ENCODE data around the gene FOXO3B. TPM values are rescaled to one million over a fixed set of nuclear protein-coding genes. Genes with fewer than 3 reads are reported as not detected.
"Not testable (repeated sequence)": the region's sequence is repeated elsewhere in the genome, so short reads cannot be mapped to it uniquely, and the experiment has no call there.

FOXO3B gene
- total and polyA plus RNA-seq, 4 donors: 0.17 to 1.8 (median 0.76) TPM

DNA sequence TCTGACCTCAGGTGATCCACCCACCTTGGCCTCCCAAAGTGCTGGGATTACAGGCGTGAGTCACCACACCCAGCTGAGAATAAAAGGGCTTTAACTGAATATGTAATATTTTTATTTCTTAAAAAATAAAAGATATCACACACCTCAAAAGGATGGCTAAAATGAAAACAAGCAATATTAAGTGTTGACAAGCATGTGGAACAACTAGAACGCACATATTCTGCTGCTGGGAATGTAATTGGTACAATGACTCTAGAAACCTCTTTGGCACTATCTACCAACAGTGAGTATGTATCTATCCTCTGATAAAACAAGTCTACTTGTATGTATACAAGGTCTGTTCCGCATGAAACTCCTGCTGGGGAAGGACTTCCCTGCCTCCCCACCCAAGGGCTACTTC lies 5.2 kb downstream of the FOXO3B start:
- not testable (repeated sequence) for H3K27ac ChIP-seq (ENCODE audit: low read depth in 1 of 2, low read length in 2 of 2)
- 99% methylated on average over 3 of the region's 3 CpGs for WGBS

DNA sequence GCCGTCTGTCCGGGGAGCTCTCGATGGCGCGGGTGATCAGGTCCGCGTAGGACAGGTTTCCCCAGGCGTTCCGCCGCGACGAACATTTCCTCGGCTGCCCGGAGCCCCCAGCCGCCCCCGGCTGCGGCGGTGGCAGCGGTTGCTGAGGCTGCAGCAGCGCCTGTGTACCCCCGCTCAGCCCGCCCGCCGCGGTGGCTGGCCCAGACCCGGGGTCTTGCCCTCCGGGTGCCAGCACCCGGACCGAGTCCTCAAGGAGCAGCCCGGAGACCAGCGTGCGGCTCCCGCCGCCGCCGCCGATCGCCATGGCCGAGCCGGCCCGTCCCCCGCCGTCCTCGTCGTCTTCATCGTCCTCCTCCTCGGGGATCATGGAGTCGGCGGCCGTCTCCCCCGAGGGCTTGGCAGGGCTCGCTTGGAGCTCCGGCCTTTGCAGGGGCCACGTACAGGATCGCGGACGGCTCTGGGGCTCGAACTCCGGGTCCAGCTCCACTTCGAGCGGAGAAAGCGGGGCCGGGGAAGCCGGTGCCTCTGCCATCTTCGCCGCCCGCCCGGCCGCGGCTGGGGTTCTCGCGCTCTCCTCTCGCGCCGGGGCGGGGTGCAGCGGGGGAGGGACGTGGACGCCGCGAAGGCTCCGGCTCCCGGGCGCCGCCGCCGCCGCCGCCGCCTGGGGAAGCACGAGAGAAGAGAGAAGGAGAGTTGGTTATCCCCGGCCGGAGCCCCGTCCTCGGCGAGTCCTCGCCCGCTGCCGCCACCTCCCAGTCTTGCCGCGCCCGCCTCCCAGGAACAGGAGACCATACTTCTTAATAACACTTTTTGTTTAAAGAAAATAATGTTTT lies 9.5 kb downstream of the FOXO3B start:
- not testable (repeated sequence) for DNase-seq (ENCODE audit: low spot score); H3K4me1 ChIP-seq (ENCODE audit: control insufficient read depth in 4 of 4, insufficient read depth in 4 of 4, low read length in 3 of 4); H3K4me3 ChIP-seq (ENCODE audit: low read depth in 1 of 3, low read length in 3 of 3); H3K27me3 ChIP-seq (ENCODE audit: control insufficient read depth in 4 of 4, insufficient read depth in 4 of 4, low read length in 3 of 4); H3K9ac ChIP-seq (ENCODE audit: low read depth in 1 of 2, low read length in 2 of 2); H3K27ac ChIP-seq (ENCODE audit: low read depth in 1 of 2, low read length in 2 of 2); H3K36me3 ChIP-seq (ENCODE audit: control insufficient read depth in 4 of 4, insufficient read depth in 3 of 4, low read depth in 1 of 4, low read length in 3 of 4); H3K9me3 ChIP-seq (ENCODE audit: control insufficient read depth in 4 of 4, low read length in 3 of 4)
- 96% methylated on average over 82 of the region's 102 CpGs for WGBS

More for the DNA sequence above, 5.2 kb downstream of the FOXO3B start:
- H3K4me1 ChIP-seq (ENCODE audit: control insufficient read depth in 4 of 4, insufficient read depth in 4 of 4, low read length in 3 of 4); H3K4me3 ChIP-seq (ENCODE audit: low read depth in 1 of 3, low read length in 3 of 3); H3K9ac ChIP-seq (ENCODE audit: low read depth in 1 of 2, low read length in 2 of 2); H3K36me3 ChIP-seq (ENCODE audit: control insufficient read depth in 4 of 4, insufficient read depth in 3 of 4, low read depth in 1 of 4, low read length in 3 of 4); H3K27me3 ChIP-seq (ENCODE audit: control insufficient read depth in 4 of 4, insufficient read depth in 4 of 4, low read length in 3 of 4); H3K9me3 ChIP-seq (ENCODE audit: control insufficient read depth in 4 of 4, low read length in 3 of 4); DNase-seq (ENCODE audit: low spot score): not testable (repeated sequence)

DNA sequence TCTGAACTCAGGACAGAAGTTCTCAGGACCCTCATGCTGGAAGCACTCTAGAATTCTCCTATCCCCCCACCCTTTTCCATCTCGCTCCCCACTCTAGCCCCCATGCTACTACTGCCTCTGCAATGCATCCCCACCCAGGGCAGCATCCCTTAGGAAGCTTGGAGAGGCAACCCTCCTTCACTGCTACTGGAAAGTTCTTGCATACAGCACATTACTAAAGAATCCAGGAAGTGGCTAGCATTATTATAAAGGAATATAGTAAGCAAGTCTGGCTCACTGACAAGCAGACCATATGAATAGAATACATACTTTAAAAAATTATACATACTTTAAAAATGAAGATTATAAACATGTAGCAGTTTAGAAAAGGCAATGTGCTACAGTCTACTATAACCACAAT lies 13.5 kb downstream of the FOXO3B start:
- not testable (repeated sequence) for H3K9me3 ChIP-seq (ENCODE audit: control insufficient read depth in 4 of 4, low read length in 3 of 4); H3K4me3 ChIP-seq (ENCODE audit: low read depth in 1 of 3, low read length in 3 of 3); H3K27me3 ChIP-seq (ENCODE audit: control insufficient read depth in 4 of 4, insufficient read depth in 4 of 4, low read length in 3 of 4); H3K9ac ChIP-seq (ENCODE audit: low read depth in 1 of 2, low read length in 2 of 2); DNase-seq (ENCODE audit: low spot score); H3K36me3 ChIP-seq (ENCODE audit: control insufficient read depth in 4 of 4, insufficient read depth in 3 of 4, low read depth in 1 of 4, low read length in 3 of 4); H3K27ac ChIP-seq (ENCODE audit: low read depth in 1 of 2, low read length in 2 of 2); H3K4me1 ChIP-seq (ENCODE audit: control insufficient read depth in 4 of 4, insufficient read depth in 4 of 4, low read length in 3 of 4)
- WGBS: 100% methylated on average over 1 of the region's 1 CpG

DNA sequence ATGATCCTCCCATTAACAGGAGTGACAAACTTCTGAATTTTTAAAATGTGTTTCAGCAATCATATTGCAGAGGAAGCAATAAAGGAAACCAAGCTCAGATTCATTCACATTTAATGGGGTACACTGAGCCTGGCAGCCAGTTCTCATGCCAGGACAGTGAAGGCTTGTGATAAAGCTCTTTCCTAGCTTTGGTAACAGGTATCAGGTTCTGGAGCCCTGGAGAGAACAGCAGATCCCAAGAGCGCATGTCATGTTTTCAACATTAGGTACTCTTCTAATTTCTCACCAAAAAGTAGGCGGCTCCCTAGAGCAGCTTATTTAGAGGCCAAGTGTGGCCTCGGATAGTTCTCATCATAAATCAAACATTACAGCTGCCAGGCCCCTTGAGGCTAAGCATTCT lies 14.6 kb downstream of the FOXO3B start:
- H3K36me3 ChIP-seq (ENCODE audit: control insufficient read depth in 4 of 4, insufficient read depth in 3 of 4, low read depth in 1 of 4, low read length in 3 of 4); DNase-seq (ENCODE audit: low spot score); H3K27ac ChIP-seq (ENCODE audit: low read depth in 1 of 2, low read length in 2 of 2); H3K4me1 ChIP-seq (ENCODE audit: control insufficient read depth in 4 of 4, insufficient read depth in 4 of 4, low read length in 3 of 4); H3K9me3 ChIP-seq (ENCODE audit: control insufficient read depth in 4 of 4, low read length in 3 of 4); H3K4me3 ChIP-seq (ENCODE audit: low read depth in 1 of 3, low read length in 3 of 3); H3K9ac ChIP-seq (ENCODE audit: low read depth in 1 of 2, low read length in 2 of 2); H3K27me3 ChIP-seq (ENCODE audit: control insufficient read depth in 4 of 4, insufficient read depth in 4 of 4, low read length in 3 of 4): not testable (repeated sequence)
- 98% methylated on average over 3 of the region's 3 CpGs for WGBS

DNA sequence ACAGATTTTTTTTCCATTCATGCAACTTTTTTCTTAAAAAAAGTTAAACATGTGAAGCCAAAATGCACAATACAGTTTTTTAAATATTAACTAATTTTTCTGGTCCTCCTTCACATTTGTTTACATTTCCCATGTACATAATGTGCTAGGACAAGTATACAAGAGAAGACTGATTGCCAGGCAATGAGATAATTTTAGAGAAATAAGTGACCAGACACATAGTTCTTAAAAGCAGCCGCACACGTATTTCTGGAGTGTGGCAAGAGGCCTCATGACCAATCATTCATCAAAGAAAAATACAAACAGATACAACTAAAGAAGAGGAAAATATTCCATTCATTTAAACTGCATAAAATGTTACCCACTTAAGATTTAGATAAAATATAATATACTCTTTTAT lies 15.8 kb downstream of the FOXO3B start:
- H3K36me3 ChIP-seq (ENCODE audit: control insufficient read depth in 4 of 4, insufficient read depth in 3 of 4, low read depth in 1 of 4, low read length in 3 of 4); DNase-seq (ENCODE audit: low spot score); H3K9ac ChIP-seq (ENCODE audit: low read depth in 1 of 2, low read length in 2 of 2); H3K4me3 ChIP-seq (ENCODE audit: low read depth in 1 of 3, low read length in 3 of 3); H3K27ac ChIP-seq (ENCODE audit: low read depth in 1 of 2, low read length in 2 of 2); H3K27me3 ChIP-seq (ENCODE audit: control insufficient read depth in 4 of 4, insufficient read depth in 4 of 4, low read length in 3 of 4); H3K4me1 ChIP-seq (ENCODE audit: control insufficient read depth in 4 of 4, insufficient read depth in 4 of 4, low read length in 3 of 4): not testable (repeated sequence)
- H3K9me3 ChIP-seq (ENCODE audit: control insufficient read depth in 4 of 4, low read length in 3 of 4): peaks cover 3 to 16% (median 6%) of the 10 kb centered on the region in 4 donors
- 100% methylated on average over 2 of the region's 2 CpGs for WGBS

DNA sequence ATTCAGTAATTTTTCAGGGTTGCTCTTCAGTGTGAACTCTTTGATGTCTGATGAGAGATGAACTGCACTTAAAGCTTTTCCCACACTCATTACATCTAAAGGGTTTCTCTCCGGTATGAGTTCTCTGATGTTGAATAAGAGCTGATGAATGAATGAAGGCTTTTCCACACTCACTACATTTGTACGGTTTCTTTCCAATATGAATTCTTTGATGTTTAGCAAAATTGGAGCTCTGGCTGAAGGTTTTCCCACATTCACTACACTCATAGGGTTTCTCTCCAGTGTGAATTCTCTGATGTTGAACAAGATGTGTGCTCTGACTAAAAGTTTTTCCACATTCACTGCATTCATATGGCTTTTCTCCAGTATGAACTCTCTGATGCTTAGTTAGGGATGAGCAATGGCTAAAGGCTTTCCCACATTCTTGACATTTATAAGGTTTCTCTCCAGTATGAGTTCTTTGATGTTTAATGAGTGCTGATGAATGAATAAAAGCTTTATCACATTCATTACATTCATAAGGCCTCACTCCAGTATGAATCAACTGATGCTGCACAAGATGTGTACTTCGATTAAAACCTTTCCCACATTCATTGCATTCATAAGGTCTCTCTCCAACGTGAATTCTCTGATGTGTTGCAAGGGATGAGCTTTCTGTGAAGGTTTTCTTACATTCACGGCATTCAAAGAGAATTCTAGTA lies 20.0 kb downstream of the FOXO3B start:
- not testable (repeated sequence) for H3K4me3 ChIP-seq (ENCODE audit: low read depth in 1 of 3, low read length in 3 of 3); H3K27me3 ChIP-seq (ENCODE audit: control insufficient read depth in 4 of 4, insufficient read depth in 4 of 4, low read length in 3 of 4); H3K36me3 ChIP-seq (ENCODE audit: control insufficient read depth in 4 of 4, insufficient read depth in 3 of 4, low read depth in 1 of 4, low read length in 3 of 4); H3K9ac ChIP-seq (ENCODE audit: low read depth in 1 of 2, low read length in 2 of 2); DNase-seq (ENCODE audit: low spot score); H3K4me1 ChIP-seq (ENCODE audit: control insufficient read depth in 4 of 4, insufficient read depth in 4 of 4, low read length in 3 of 4); H3K27ac ChIP-seq (ENCODE audit: low read depth in 1 of 2, low read length in 2 of 2)
- peaks cover 0 to 21% (median 4%) of the 10 kb centered on the region in 4 donors for H3K9me3 ChIP-seq (ENCODE audit: control insufficient read depth in 4 of 4, low read length in 3 of 4)
- WGBS: 89% methylated on average over 5 of the region's 5 CpGs

DNA sequence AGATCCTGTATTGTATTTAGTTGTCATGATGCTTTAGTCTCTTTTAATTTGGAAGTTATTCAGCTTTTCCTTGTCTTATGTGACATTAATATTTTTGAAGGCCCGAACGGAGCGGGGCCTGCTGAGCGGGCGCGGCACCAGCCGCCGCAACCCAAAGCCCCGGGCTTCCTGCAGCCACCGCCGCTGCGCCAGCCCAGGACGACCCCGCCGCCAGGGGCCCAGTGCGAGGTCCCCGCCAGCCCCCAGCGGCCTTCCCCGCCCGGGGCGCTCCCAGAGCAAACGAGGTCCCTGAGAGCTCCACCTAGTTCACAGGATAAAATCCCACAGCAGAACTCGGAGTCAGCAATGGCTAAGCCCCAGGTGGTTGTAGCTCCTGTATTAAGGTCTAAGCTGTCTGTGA lies 32.0 kb downstream of the FOXO3B start:
- H3K4me1 ChIP-seq (ENCODE audit: control insufficient read depth in 4 of 4, insufficient read depth in 4 of 4, low read length in 3 of 4); DNase-seq (ENCODE audit: low spot score); H3K9me3 ChIP-seq (ENCODE audit: control insufficient read depth in 4 of 4, low read length in 3 of 4); H3K27ac ChIP-seq (ENCODE audit: low read depth in 1 of 2, low read length in 2 of 2); H3K36me3 ChIP-seq (ENCODE audit: control insufficient read depth in 4 of 4, insufficient read depth in 3 of 4, low read depth in 1 of 4, low read length in 3 of 4); H3K4me3 ChIP-seq (ENCODE audit: low read depth in 1 of 3, low read length in 3 of 3); H3K9ac ChIP-seq (ENCODE audit: low read depth in 1 of 2, low read length in 2 of 2); H3K27me3 ChIP-seq (ENCODE audit: control insufficient read depth in 4 of 4, insufficient read depth in 4 of 4, low read length in 3 of 4): not testable (repeated sequence)
- WGBS: 44% methylated on average over 23 of the region's 23 CpGs

DNA sequence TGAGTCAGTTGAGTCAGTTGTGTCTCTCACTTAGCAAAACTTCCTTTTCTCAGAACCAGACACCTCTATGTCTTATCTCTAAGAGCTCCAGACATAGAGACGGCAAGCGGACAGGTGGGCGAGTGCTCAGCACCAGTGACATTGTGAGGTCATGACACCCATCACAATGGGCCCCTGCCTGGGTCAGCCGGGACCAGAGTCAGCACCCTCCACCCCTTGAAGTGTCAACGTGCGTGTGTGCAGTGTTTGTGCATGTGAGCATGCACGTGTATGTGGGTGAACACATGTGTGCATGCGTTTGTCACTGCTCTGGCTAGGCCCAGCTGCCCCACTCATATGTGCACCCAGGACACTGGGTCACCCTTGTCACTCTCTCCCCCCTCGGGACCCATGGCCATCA lies 37.8 kb downstream of the FOXO3B start, which contains the start of gene TBC1D28:
TSS of gene TBC1D28 (minus strand) at position 101 of the 400 bp plus-strand sequence. CDS start 3,039 bp downstream, outside the sequence.
- WGBS: 91% methylated on average over 9 of the region's 9 CpGs
- H3K9ac ChIP-seq (ENCODE audit: low read depth in 1 of 2, low read length in 2 of 2); DNase-seq (ENCODE audit: low spot score); H3K4me3 ChIP-seq (ENCODE audit: low read depth in 1 of 3, low read length in 3 of 3); H3K27me3 ChIP-seq (ENCODE audit: control insufficient read depth in 4 of 4, insufficient read depth in 4 of 4, low read length in 3 of 4); H3K36me3 ChIP-seq (ENCODE audit: control insufficient read depth in 4 of 4, insufficient read depth in 3 of 4, low read depth in 1 of 4, low read length in 3 of 4); H3K9me3 ChIP-seq (ENCODE audit: control insufficient read depth in 4 of 4, low read length in 3 of 4); H3K27ac ChIP-seq (ENCODE audit: low read depth in 1 of 2, low read length in 2 of 2); H3K4me1 ChIP-seq (ENCODE audit: control insufficient read depth in 4 of 4, insufficient read depth in 4 of 4, low read length in 3 of 4): not testable (repeated sequence)

All from liver (tissue), 9 donors.